ENCODE results near the gene VNN1.
"Not testable (repeated sequence)": the region's sequence is repeated elsewhere in the genome, so short reads cannot be mapped to it uniquely, and the experiment has no call there.

The VNN1 gene

GRCh38 chr6:132671295-132671694 is 42.6 kb downstream of the VNN1 start:
- DNase-seq (ENCODE audit: low spot score) = no peak

- peak; percentile 33 for DNase-seq (ENCODE audit: low spot score)
These were observed 44.1 kb downstream of the VNN1 start for GRCh38 chr6:132669690-132670291.

- no peak for DNase-seq (ENCODE audit: low spot score)
These were observed 47.7 kb downstream of the VNN1 start for GRCh38 chr6:132666118-132666517.

GRCh38 chr6:132664309-132665034 is 49.4 kb downstream of the VNN1 start:
- no peak for DNase-seq (ENCODE audit: low spot score)

- no peak for DNase-seq (ENCODE audit: low spot score)
These were observed 50.2 kb downstream of the VNN1 start for GRCh38 chr6:132663661-132664060.

GRCh38 chr6:132661906-132662305 is 51.9 kb downstream of the VNN1 start:
- no peak for DNase-seq (ENCODE audit: low spot score)

- DNase-seq (ENCODE audit: low spot score) = no peak
These were observed 54.8 kb downstream of the VNN1 start, which contains the start of gene TAAR1 for GRCh38 chr6:132659082-132659481. TSS of gene TAAR1 (minus strand) at chr6:132659182. CDS start at chr6:132646003, 13,179 bp downstream.

GRCh38 chr6:132651062-132651461 is 62.8 kb downstream of the VNN1 start:
- DNase-seq (ENCODE audit: low spot score) = peak; percentile 11

- DNase-seq (ENCODE audit: low spot score) = no peak
These were observed 63.4 kb downstream of the VNN1 start for GRCh38 chr6:132650429-132650828.

GRCh38 chr6:132648828-132649227 is 65.0 kb downstream of the VNN1 start:
- no peak for DNase-seq (ENCODE audit: low spot score)

- DNase-seq (ENCODE audit: low spot score) = no peak
These were observed 65.5 kb downstream of the VNN1 start for GRCh38 chr6:132648356-132648755.

- DNase-seq (ENCODE audit: low spot score) = no peak
These were observed 70.3 kb downstream of the VNN1 start for GRCh38 chr6:132643547-132643946.

- not testable (repeated sequence) for DNase-seq (ENCODE audit: low spot score)
These were observed 76.7 kb downstream of the VNN1 start for GRCh38 chr6:132637135-132637534.

- DNase-seq (ENCODE audit: low spot score) = not testable (repeated sequence)
These were observed 77.9 kb downstream of the VNN1 start for GRCh38 chr6:132635906-132636305.

GRCh38 chr6:132635288-132635687 is 78.6 kb downstream of the VNN1 start:
- DNase-seq (ENCODE audit: low spot score) = not testable (repeated sequence)

GRCh38 chr6:132634796-132635195 is 79.1 kb downstream of the VNN1 start:
- DNase-seq (ENCODE audit: low spot score) = no peak

- no peak for DNase-seq (ENCODE audit: low spot score)
These were observed 80.5 kb downstream of the VNN1 start for GRCh38 chr6:132633362-132633761.
